ENCODE results near the gene SMIM44.

The SMIM44 gene

DNA sequence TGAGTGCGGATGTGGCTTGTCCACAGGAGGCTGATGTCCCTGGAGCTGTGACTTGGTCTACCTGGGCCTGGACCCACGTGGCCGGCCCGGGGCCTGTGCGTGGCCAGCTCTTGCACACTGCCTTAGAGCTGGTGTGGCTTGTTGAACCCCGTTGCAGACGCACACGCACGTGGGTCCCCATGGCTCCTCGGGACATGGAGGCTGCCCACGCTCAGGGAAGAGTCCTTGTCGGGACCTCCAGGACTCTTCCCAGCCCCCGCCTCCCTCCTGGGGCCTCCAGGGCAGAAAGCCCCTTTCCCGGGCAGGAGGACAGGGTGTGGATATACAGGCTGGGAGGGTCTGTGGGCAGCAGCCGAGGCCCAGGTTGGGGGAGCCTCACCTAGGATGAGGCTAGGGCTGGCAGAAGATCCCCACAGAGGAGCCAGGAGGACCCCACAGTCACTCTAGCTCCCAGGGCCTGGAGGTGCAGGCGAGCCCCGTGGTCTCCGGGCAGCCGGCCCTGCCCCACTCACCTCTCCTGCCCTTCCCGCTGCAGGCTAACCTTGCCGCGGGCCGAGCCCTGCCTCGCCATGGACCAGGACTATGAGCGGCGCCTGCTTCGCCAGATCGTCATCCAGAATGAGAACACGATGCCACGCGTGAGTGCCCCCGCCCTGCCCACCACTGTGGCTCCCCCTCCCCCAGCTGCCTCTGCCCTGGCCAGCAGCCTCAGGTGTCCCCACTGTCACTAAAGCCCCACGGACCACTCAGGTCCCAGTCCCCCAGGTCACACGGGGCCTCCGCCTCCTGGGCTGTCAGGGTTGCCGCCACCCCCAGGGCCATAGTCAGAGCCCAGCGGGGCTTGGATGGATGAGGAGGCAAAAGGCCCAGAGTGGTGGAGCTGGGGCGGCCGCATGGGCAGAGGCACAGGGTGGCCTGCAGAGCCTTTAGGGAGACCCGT lies 39.5 kb upstream of the SMIM44 start:
- DNase-seq (ENCODE audit: low read depth): no peak
- H3K4me3 ChIP-seq (ENCODE audit: control insufficient read depth, low read depth, low read length): no peak overlapping the region
- TF ChIP-seq CTCF (conservative IDR thresholded peaks at IDR 0.05; ENCODE audit: control insufficient read depth, insufficient read depth, low read depth, low read length): no peak

GRCh38 chr19:3521104-3521445 lies 37.8 kb upstream of the SMIM44 start:
- no peak for DNase-seq (ENCODE audit: low read depth)
- no peak overlapping the region for H3K4me3 ChIP-seq (ENCODE audit: control insufficient read depth, low read depth, low read length)
- TF ChIP-seq CTCF (conservative IDR thresholded peaks at IDR 0.05; ENCODE audit: control insufficient read depth, insufficient read depth, low read depth, low read length): no peak

GRCh38 chr19:3520166-3521103 lies 37.2 kb upstream of the SMIM44 start:
- no peak overlapping the region for H3K4me3 ChIP-seq (ENCODE audit: control insufficient read depth, low read depth, low read length)
- TF ChIP-seq CTCF (conservative IDR thresholded peaks at IDR 0.05; ENCODE audit: control insufficient read depth, insufficient read depth, low read depth, low read length): no peak
- DNase-seq (ENCODE audit: low read depth): no peak

- H3K4me3 ChIP-seq (ENCODE audit: control insufficient read depth, low read depth, low read length): no peak overlapping the region
- no peak for DNase-seq (ENCODE audit: low read depth)
- TF ChIP-seq CTCF (conservative IDR thresholded peaks at IDR 0.05; ENCODE audit: control insufficient read depth, insufficient read depth, low read depth, low read length): no peak
Observed at GRCh38 chr19:3519126-3519525, 35.9 kb upstream of the SMIM44 start.

- no peak for DNase-seq (ENCODE audit: low read depth)
- no peak overlapping the region for H3K4me3 ChIP-seq (ENCODE audit: control insufficient read depth, low read depth, low read length)
- no peak for TF ChIP-seq CTCF (conservative IDR thresholded peaks at IDR 0.05; ENCODE audit: control insufficient read depth, insufficient read depth, low read depth, low read length)
Observed at GRCh38 chr19:3518659-3519058, 35.4 kb upstream of the SMIM44 start.

- H3K4me3 ChIP-seq (ENCODE audit: control insufficient read depth, low read depth, low read length): no peak overlapping the region
- no peak for DNase-seq (ENCODE audit: low read depth)
- TF ChIP-seq CTCF (conservative IDR thresholded peaks at IDR 0.05; ENCODE audit: control insufficient read depth, insufficient read depth, low read depth, low read length): no peak
Observed at GRCh38 chr19:3518255-3518654, 35.0 kb upstream of the SMIM44 start.
